Activated CD8-positive, alpha-beta T cell treated with anti-CD3 and anti-CD28 coated beads for 36 hours (primary cell): ENCODE data around the gene TSPO. TPM values are rescaled to one million over a fixed set of nuclear protein-coding genes. Genes with fewer than 3 reads are reported as not detected.
"Not testable (repeated sequence)": the region's sequence is repeated elsewhere in the genome, so short reads cannot be mapped to it uniquely, and the experiment has no call there.

Experiments used
- ATAC-seq: fragments of 200-7000 bp; cut with Tn5 transposase; one replicate; pipeline ENCODE4 v1.10.0; 2021; ENCODE audit warnings: mild to moderate bottlenecking, moderate library complexity
- CTCF ChIA-PET: fragments of 350-600 bp; sonication (Branson Sonifier 250); formaldehyde crosslinking; loops from one replicate; lab custom pipeline; 2021; ENCODE audit warnings: antibody characterized with exemption; lab: Charles Lee
- POLR2A ChIA-PET: fragments of 350-600 bp; sonication (Branson Sonifier 250); formaldehyde crosslinking; loops from one replicate; lab custom pipeline; 2021; ENCODE audit warnings: antibody characterized with exemption; lab: Charles Lee
- DNase-seq: peaks from one replicate; pipeline ENCODE4 v3.0.0-alpha.2; 2020
- H3K27ac Mint-ChIP-seq: one replicate; pipeline ENCODE4 v1.8.0; 2021; ENCODE audit warnings: mild to moderate bottlenecking, mixed read lengths
- H3K27me3 Mint-ChIP-seq: one replicate; pipeline ENCODE4 v1.8.0; 2021; ENCODE audit warnings: mixed read lengths
- H3K36me3 Mint-ChIP-seq: one replicate; pipeline ENCODE4 v1.8.0; 2021; ENCODE audit warnings: low read depth, mixed read lengths
- H3K4me1 Mint-ChIP-seq: one replicate; pipeline ENCODE4 v1.8.0; 2021; ENCODE audit warnings: low read depth, mixed read lengths
- H3K4me3 Mint-ChIP-seq: one replicate; pipeline ENCODE4 v1.8.0; 2021; ENCODE audit warnings: mild to moderate bottlenecking, moderate library complexity, mixed read lengths
- H3K9me3 Mint-ChIP-seq: one replicate; pipeline ENCODE4 v1.8.0; 2021; ENCODE audit warnings: mixed read lengths
- intact Hi-C: fragments of 100-400 bp; cut with micrococcal nuclease; formaldehyde crosslinking; loops from one replicate; pipeline ENCODE4 v1.10.0; 2022
- total RNA-seq, 2 experiments: library from RNA; stranded (reverse); gene quantifications; one replicate each; pipeline ENCODE4 v1.2.3, GENCODE V29; 2021
- TF ChIP-seq, protein P1 (sequence below): fragments of 200-600 bp; IDR thresholded peaks from one replicate; pipeline ENCODE4 v1.8.0; 2022; ENCODE audit warnings: antibody characterized with exemption, mild to moderate bottlenecking

The TSPO gene
- total RNA-seq, 2 experiments from 2014 or later = 94.8 to 103 TPM

- Mint-ChIP-seq H3K27ac (no peak overlapping the region), H3K27me3 (no peaks in the 10 kb centered on the region), H3K36me3 (peaks cover 41% of the 10 kb centered on the region), H3K9me3 (no peaks in the 10 kb centered on the region), H3K4me1 (peaks cover 9% of the 10 kb centered on the region), H3K4me3 (no peak overlapping the region)
- TF ChIP-seq, protein P1, sequence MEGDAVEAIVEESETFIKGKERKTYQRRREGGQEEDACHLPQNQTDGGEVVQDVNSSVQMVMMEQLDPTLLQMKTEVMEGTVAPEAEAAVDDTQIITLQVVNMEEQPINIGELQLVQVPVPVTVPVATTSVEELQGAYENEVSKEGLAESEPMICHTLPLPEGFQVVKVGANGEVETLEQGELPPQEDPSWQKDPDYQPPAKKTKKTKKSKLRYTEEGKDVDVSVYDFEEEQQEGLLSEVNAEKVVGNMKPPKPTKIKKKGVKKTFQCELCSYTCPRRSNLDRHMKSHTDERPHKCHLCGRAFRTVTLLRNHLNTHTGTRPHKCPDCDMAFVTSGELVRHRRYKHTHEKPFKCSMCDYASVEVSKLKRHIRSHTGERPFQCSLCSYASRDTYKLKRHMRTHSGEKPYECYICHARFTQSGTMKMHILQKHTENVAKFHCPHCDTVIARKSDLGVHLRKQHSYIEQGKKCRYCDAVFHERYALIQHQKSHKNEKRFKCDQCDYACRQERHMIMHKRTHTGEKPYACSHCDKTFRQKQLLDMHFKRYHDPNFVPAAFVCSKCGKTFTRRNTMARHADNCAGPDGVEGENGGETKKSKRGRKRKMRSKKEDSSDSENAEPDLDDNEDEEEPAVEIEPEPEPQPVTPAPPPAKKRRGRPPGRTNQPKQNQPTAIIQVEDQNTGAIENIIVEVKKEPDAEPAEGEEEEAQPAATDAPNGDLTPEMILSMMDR = no peak
- intact Hi-C loops = no loop called here
- ChIA-PET POLR2A (no interaction called here), CTCF (interaction anchor here (1.1 to 1.4 kb wide), 2 partner anchors 9 to 27 kb away, joined by 3 read pairs; no protein-coding TSS in a partner anchor)
- ATAC-seq = no peak
- DNase-seq = no peak
Measured at GRCh38 chr22:43136801-43137200, 14.6 kb upstream of the TSPO start.

- peak within 1 kb of the TSS; percentile 89 for H3K27ac Mint-ChIP-seq
- CTCF ChIA-PET = no interaction called here
- H3K36me3 Mint-ChIP-seq = peaks cover 17% of the 10 kb centered on the region
- ATAC-seq = peak; percentile 90
- intact Hi-C loops = no loop called here
- H3K27me3 Mint-ChIP-seq = no peaks in the 10 kb centered on the region
- H3K4me1 Mint-ChIP-seq = peaks cover 20% of the 10 kb centered on the region
- H3K9me3 Mint-ChIP-seq = no peaks in the 10 kb centered on the region
- peak within 1 kb of the TSS; percentile 88 for H3K4me3 Mint-ChIP-seq
- TF ChIP-seq, protein P1 = no peak
- DNase-seq = peak; percentile 77
- POLR2A ChIA-PET = interaction anchor here (0.9 to 1.5 kb wide), 3 partner anchors 12 to 43 kb away, joined by 3 to 5 read pairs (median 3); partner anchors contain the start of gene TTLL12
Measured at GRCh38 chr22:43142880-43143562, 8.3 kb upstream of the TSPO start, which contains the start of gene MCAT. Gene MCAT (minus strand): TSS chr22:43143398. CDS start chr22:43143348, 50 bp downstream.

DNA sequence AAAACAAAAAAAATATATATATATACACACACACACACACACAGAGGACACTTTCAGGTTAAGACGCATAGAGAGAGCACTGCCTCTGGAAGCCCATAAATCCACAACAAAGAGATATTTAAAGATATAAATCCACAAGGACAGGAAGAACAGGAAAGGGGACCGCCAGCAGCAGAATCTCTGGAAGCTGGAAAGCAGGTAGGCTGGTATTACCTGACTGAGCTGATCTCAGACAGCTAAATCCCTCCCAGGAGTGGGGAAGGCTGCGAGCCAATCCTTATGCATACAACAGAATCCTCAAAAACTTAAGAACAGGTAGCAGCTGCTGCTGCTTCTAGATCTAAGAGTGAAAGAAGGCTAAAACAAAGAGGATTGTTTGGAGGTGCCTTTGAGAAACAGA, 6.4 kb upstream of the TSPO start:
- H3K9me3 Mint-ChIP-seq = no peaks in the 10 kb centered on the region
- no peaks in the 10 kb centered on the region for H3K27me3 Mint-ChIP-seq
- ATAC-seq (no peak), DNase-seq (no peak)
- CTCF ChIA-PET = interaction anchor here (3.5 kb wide), 1 partner anchor 10 kb away, joined by 9 read pairs; no protein-coding TSS in a partner anchor
- intact Hi-C loops = no loop called here
- TF ChIP-seq, protein P1 = no peak
- H3K27ac Mint-ChIP-seq = no peak overlapping the region
- POLR2A ChIA-PET = interaction anchor here (1.0 kb wide), 1 partner anchor 531 kb away, joined by 4 read pairs; the partner anchor contains the start of gene POLDIP3
- no peak overlapping the region for H3K4me3 Mint-ChIP-seq
- H3K36me3 Mint-ChIP-seq = peaks cover 13% of the 10 kb centered on the region
- H3K4me1 Mint-ChIP-seq = peaks cover 26% of the 10 kb centered on the region

- DNase-seq, H3K27me3 Mint-ChIP-seq, H3K36me3 Mint-ChIP-seq, H3K9me3 Mint-ChIP-seq, H3K4me3 Mint-ChIP-seq, H3K27ac Mint-ChIP-seq, intact Hi-C loops, ATAC-seq: not testable (repeated sequence)
- ChIA-PET POLR2A (interaction anchor here (0.7 to 1.0 kb wide), 2 partner anchors 40 to 531 kb away, joined by 3 to 4 read pairs; partner anchors contain the start of gene POLDIP3), CTCF (interaction anchor here (3.5 kb wide), 1 partner anchor 11 kb away, joined by 9 read pairs; no protein-coding TSS in a partner anchor)
- peaks cover 22% of the 10 kb centered on the region for H3K4me1 Mint-ChIP-seq
Measured at GRCh38 chr22:43145371-43145770, 6.0 kb upstream of the TSPO start.

- DNase-seq, H3K36me3 Mint-ChIP-seq, H3K27ac Mint-ChIP-seq, H3K27me3 Mint-ChIP-seq, intact Hi-C loops, H3K4me3 Mint-ChIP-seq, POLR2A ChIA-PET, ATAC-seq, H3K9me3 Mint-ChIP-seq: not testable (repeated sequence)
- peaks cover 24% of the 10 kb centered on the region for H3K4me1 Mint-ChIP-seq
- CTCF ChIA-PET = interaction anchor here (0.7 to 3.5 kb wide), 2 partner anchors 10 to 12 kb away, joined by 3 to 9 read pairs; no protein-coding TSS in a partner anchor
Measured at GRCh38 chr22:43146332-43146731, 5.0 kb upstream of the TSPO start.

GRCh38 chr22:43147821-43148220, 3.5 kb upstream of the TSPO start:
- H3K27ac Mint-ChIP-seq = no peak overlapping the region
- H3K27me3 Mint-ChIP-seq = no peaks in the 10 kb centered on the region
- ChIA-PET POLR2A (no interaction called here), CTCF (no interaction called here)
- no peaks in the 10 kb centered on the region for H3K36me3 Mint-ChIP-seq
- no peak overlapping the region for H3K4me3 Mint-ChIP-seq
- TF ChIP-seq, protein P1 = no peak
- H3K4me1 Mint-ChIP-seq = peaks cover 18% of the 10 kb centered on the region
- intact Hi-C loops = no loop called here
- no peak for ATAC-seq
- H3K9me3 Mint-ChIP-seq = no peaks in the 10 kb centered on the region
- DNase-seq = no peak
